NCI-H2227 treated with DMSO at 0.1 percent for 48 hours (cell line): ENCODE measurements around the gene CRIP2.

Experiments used
- DNase-seq: peaks from one replicate; lab custom pipeline; 2025; lab: John Stamatoyannopoulos, UW

Gene CRIP2

DNA sequence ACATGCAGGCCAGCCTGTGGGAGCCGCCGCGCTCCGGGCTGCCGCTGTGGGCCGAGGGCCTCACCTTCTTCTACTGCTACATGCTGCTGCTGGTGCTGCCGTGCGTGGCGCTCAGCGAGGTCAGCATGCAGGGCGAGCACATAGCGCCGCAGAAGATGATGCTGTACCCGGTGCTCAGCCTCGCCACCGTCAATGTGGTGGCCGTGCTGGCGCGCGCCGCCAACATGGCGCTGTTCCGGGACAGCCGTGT, 54.6 kb downstream of the CRIP2 start:
- no peak for DNase-seq
